Measurements from ENCODE around the gene DOK6.

DOK6 gene

GRCh38 chr18:69697689-69698088 lies 297.0 kb downstream of the DOK6 start:
- DNase-seq (ENCODE audit: insufficient read length, low spot score), result no peak
- no peak for TF ChIP-seq CTCF (IDR thresholded peaks at IDR 0.05; ENCODE audit: insufficient read depth, missing control alignments)
- FAIRE-seq, result no peak

GRCh38 chr18:69701305-69701704 lies 300.6 kb downstream of the DOK6 start:
- DNase-seq (ENCODE audit: insufficient read length, low spot score), result no peak
- FAIRE-seq, result no peak
- TF ChIP-seq CTCF (IDR thresholded peaks at IDR 0.05; ENCODE audit: insufficient read depth, missing control alignments), result no peak

GRCh38 chr18:69703461-69703860 lies 302.8 kb downstream of the DOK6 start:
- FAIRE-seq, result no peak
- no peak for TF ChIP-seq CTCF (IDR thresholded peaks at IDR 0.05; ENCODE audit: insufficient read depth, missing control alignments)
- DNase-seq (ENCODE audit: insufficient read length, low spot score), result no peak

- TF ChIP-seq CTCF (IDR thresholded peaks at IDR 0.05; ENCODE audit: insufficient read depth, missing control alignments), result no peak
- no peak for DNase-seq (ENCODE audit: insufficient read length, low spot score)
- no peak for FAIRE-seq
Observed at GRCh38 chr18:69705987-69706386, 305.3 kb downstream of the DOK6 start.

GRCh38 chr18:69708844-69709243 lies 308.2 kb downstream of the DOK6 start:
- DNase-seq (ENCODE audit: insufficient read length, low spot score) (no peak), FAIRE-seq (no peak)
- TF ChIP-seq CTCF (IDR thresholded peaks at IDR 0.05; ENCODE audit: insufficient read depth, missing control alignments), result no peak

- no peak for TF ChIP-seq CTCF (IDR thresholded peaks at IDR 0.05; ENCODE audit: insufficient read depth, missing control alignments)
- FAIRE-seq, result no peak
- DNase-seq (ENCODE audit: insufficient read length, low spot score), result no peak
Observed at GRCh38 chr18:69715191-69715795, 314.6 kb downstream of the DOK6 start.

- TF ChIP-seq CTCF (IDR thresholded peaks at IDR 0.05; ENCODE audit: insufficient read depth, missing control alignments), result no peak
- DNase-seq (ENCODE audit: insufficient read length, low spot score) (no peak), FAIRE-seq (no peak)
Observed at GRCh38 chr18:69717586-69717985, 316.9 kb downstream of the DOK6 start.

All from D721Med (cell line).